Measurements from ENCODE around the gene MAN1A1. TPM values are rescaled to one million over a fixed set of nuclear protein-coding genes. Genes with fewer than 3 reads are reported as not detected.

MAN1A1 gene
- total RNA-seq, 1 experiment from 2014 or later: 0.06 TPM

GRCh38 chr6:119241111-119241465 is 108.5 kb downstream of the MAN1A1 start:
- ChIA-PET POLR2A (ENCODE audit: low non-redundant PET) (no interaction called here), CTCF (no interaction called here)
- TF ChIP-seq CTCF (conservative IDR thresholded peaks at IDR 0.05; ENCODE audit: low read depth, low read length) (no peak), EZH2 (IDR thresholded peaks at IDR 0.05; ENCODE audit: borderline replicate concordance, low read depth, low read length, poor library complexity, severe bottlenecking) (no peak)

GRCh38 chr6:119240257-119241110 is 109.1 kb downstream of the MAN1A1 start:
- POLR2A ChIA-PET (ENCODE audit: low non-redundant PET): no interaction called here
- DNase-seq (ENCODE audit: low spot score): no peak
- H3K27me3 ChIP-seq (replicated peaks; ENCODE audit: insufficient read depth, low read depth, low read length, poor library complexity): no peaks in the 10 kb centered on the region
- BruUV-seq (replicated peaks): no TSS peak
- no peak overlapping the region for H3K27ac ChIP-seq (ENCODE audit: low read depth, low read length, poor library complexity, severe bottlenecking)
- peaks cover under 1% of the 10 kb centered on the region for H3K4me1 ChIP-seq (ENCODE audit: insufficient read depth, low read length, poor library complexity, severe bottlenecking)
- CTCF ChIA-PET: no interaction called here
- no peak overlapping the region for H3K4me3 ChIP-seq (ENCODE audit: low read depth, low read length, poor library complexity, severe bottlenecking)
- TF ChIP-seq EZH2 (IDR thresholded peaks at IDR 0.05; ENCODE audit: borderline replicate concordance, low read depth, low read length, poor library complexity, severe bottlenecking) (no peak), CTCF (conservative IDR thresholded peaks at IDR 0.05; ENCODE audit: low read depth, low read length) (no peak)
- H3K9me3 ChIP-seq (ENCODE audit: low read depth, low read length, poor library complexity, severe bottlenecking): no peaks in the 10 kb centered on the region
- no peaks in the 10 kb centered on the region for H3K36me3 ChIP-seq (ENCODE audit: insufficient read depth, low read length, poor library complexity, severe bottlenecking)
- intact Hi-C loops (cut with micrococcal nuclease; ENCODE audit: unreplicated experiment): no loop called here

More at GRCh38 chr6:119241111-119241465, 108.5 kb downstream of the MAN1A1 start:
- no peak overlapping the region for H3K4me3 ChIP-seq (ENCODE audit: low read depth, low read length, poor library complexity, severe bottlenecking)
- no TSS peak for BruUV-seq (replicated peaks)
- intact Hi-C loops (cut with micrococcal nuclease; ENCODE audit: unreplicated experiment): no loop called here
- H3K4me1 ChIP-seq (ENCODE audit: insufficient read depth, low read length, poor library complexity, severe bottlenecking): peaks cover 3% of the 10 kb centered on the region
- no peaks in the 10 kb centered on the region for H3K36me3 ChIP-seq (ENCODE audit: insufficient read depth, low read length, poor library complexity, severe bottlenecking)
- H3K9me3 ChIP-seq (ENCODE audit: low read depth, low read length, poor library complexity, severe bottlenecking): no peaks in the 10 kb centered on the region
- no peak for DNase-seq (ENCODE audit: low spot score)
- no peak overlapping the region for H3K27ac ChIP-seq (ENCODE audit: low read depth, low read length, poor library complexity, severe bottlenecking)
- H3K27me3 ChIP-seq (replicated peaks; ENCODE audit: insufficient read depth, low read depth, low read length, poor library complexity): no peaks in the 10 kb centered on the region

GRCh38 chr6:119237177-119237715 is 112.3 kb downstream of the MAN1A1 start:
- TF ChIP-seq EZH2 (IDR thresholded peaks at IDR 0.05; ENCODE audit: borderline replicate concordance, low read depth, low read length, poor library complexity, severe bottlenecking): no peak
- TF ChIP-seq CTCF (conservative IDR thresholded peaks at IDR 0.05; ENCODE audit: low read depth, low read length): no peak

More at GRCh38 chr6:119237177-119237715, 112.3 kb downstream of the MAN1A1 start:
- Histone ChIP-seq H3K4me3 (ENCODE audit: low read depth, low read length, poor library complexity, severe bottlenecking) (no peak overlapping the region), H3K9me3 (ENCODE audit: low read depth, low read length, poor library complexity, severe bottlenecking) (no peaks in the 10 kb centered on the region), H3K27me3 (replicated peaks; ENCODE audit: insufficient read depth, low read depth, low read length, poor library complexity) (no peaks in the 10 kb centered on the region), H3K4me1 (ENCODE audit: insufficient read depth, low read length, poor library complexity, severe bottlenecking) (no peaks in the 10 kb centered on the region), H3K36me3 (ENCODE audit: insufficient read depth, low read length, poor library complexity, severe bottlenecking) (no peaks in the 10 kb centered on the region), H3K27ac (ENCODE audit: low read depth, low read length, poor library complexity, severe bottlenecking) (no peak overlapping the region)
- DNase-seq (ENCODE audit: low spot score): no peak
- ChIA-PET CTCF (no interaction called here), POLR2A (ENCODE audit: low non-redundant PET) (no interaction called here)
- intact Hi-C loops (cut with micrococcal nuclease; ENCODE audit: unreplicated experiment): no loop called here
- BruUV-seq (replicated peaks): no TSS peak

All from A673 (cell line).